OCI-LY3 (cell line): ENCODE data around the gene HTR2B.
"Not testable (repeated sequence)": the region's sequence is repeated elsewhere in the genome, so short reads cannot be mapped to it uniquely, and the experiment has no call there.

Source experiments
- H2AFZ ChIP-seq: fragments of 200-600, 300-600 bp; shearing (Covaris generic); 2 replicates; pipeline ENCODE4 v1.6.0; 2014; ENCODE audit warnings: antibody characterized with exemption, low read depth, low read length
- H3K27ac ChIP-seq: fragments of 200-600, 300-600 bp; sonication (generic); 2 replicates; pipeline ENCODE4 v1.5.1; 2014; ENCODE audit warnings: mild to moderate bottlenecking, low read length, moderate library complexity, mixed read lengths
- H3K27me3 ChIP-seq: fragments of 200-600, 300-600 bp; sonication (generic); 2 replicates; pipeline ENCODE4 v1.6.1; 2014; ENCODE audit warnings: low read depth, low read length, mixed read lengths
- H3K36me3 ChIP-seq: fragments of 200-600, 300-600 bp; sonication (generic); replicated peaks from 2 replicates; pipeline ENCODE3; 2014; ENCODE audit warnings: low read depth, low read length, mixed read lengths
- H3K4me1 ChIP-seq: fragments of 300-600, 200-600 bp; sonication (generic); 2 replicates; pipeline ENCODE4 v1.6.1; 2014; ENCODE audit warnings: low read length, mixed read lengths
- H3K4me2 ChIP-seq: fragments of 200-600, 300-600 bp; sonication (generic); 2 replicates; pipeline ENCODE4 v1.6.1; 2014; ENCODE audit warnings: low read length, mixed read lengths
- H3K4me3 ChIP-seq: fragments of 300-600, 200-600 bp; sonication (generic); 2 replicates; pipeline ENCODE4 v1.5.1; 2014; ENCODE audit warnings: antibody characterized with exemption, mild to moderate bottlenecking, low read length, moderate library complexity
- H3K79me2 ChIP-seq: fragments of 300-600, 200-600 bp; shearing (Covaris generic); 2 replicates; pipeline ENCODE4 v1.6.1; 2014; ENCODE audit warnings: mild to moderate bottlenecking, low read length, mixed read lengths
- H3K9ac ChIP-seq: fragments of 300-600, 200-600 bp; shearing (Covaris generic); 2 replicates; pipeline ENCODE4 v1.6.0; 2014; ENCODE audit warnings: mild to moderate bottlenecking, low read length, moderate library complexity
- H3K9me3 ChIP-seq: fragments of 200-600, 300-600 bp; shearing (Covaris generic); 2 replicates; pipeline ENCODE4 v1.6.1; 2014; ENCODE audit warnings: low read length, mixed read lengths; ENCODE audit not compliant: insufficient read depth
- H4K20me1 ChIP-seq: fragments of 200-600, 300-600 bp; sonication (generic); 2 replicates; pipeline ENCODE4 v1.6.1; 2016; ENCODE audit warnings: low read length, mixed read lengths; ENCODE audit not compliant: insufficient read depth
- EZH2phosphoT487 ChIP-seq: fragments of 200-600 bp; shearing (Covaris generic); IDR thresholded peaks from 2 replicates; pipeline ENCODE4 v1.6.1; 2018; ENCODE audit warnings: antibody characterized with exemption, mixed run types, low read depth
- TF ChIP-seq, protein P1 (sequence below): fragments of 200-600, 300-600 bp; sonication (generic); IDR thresholded peaks from 2 replicates; pipeline ENCODE4 v1.5.1; 2014; ENCODE audit warnings: antibody characterized with exemption, low read length, low read depth

Gene HTR2B

DNA sequence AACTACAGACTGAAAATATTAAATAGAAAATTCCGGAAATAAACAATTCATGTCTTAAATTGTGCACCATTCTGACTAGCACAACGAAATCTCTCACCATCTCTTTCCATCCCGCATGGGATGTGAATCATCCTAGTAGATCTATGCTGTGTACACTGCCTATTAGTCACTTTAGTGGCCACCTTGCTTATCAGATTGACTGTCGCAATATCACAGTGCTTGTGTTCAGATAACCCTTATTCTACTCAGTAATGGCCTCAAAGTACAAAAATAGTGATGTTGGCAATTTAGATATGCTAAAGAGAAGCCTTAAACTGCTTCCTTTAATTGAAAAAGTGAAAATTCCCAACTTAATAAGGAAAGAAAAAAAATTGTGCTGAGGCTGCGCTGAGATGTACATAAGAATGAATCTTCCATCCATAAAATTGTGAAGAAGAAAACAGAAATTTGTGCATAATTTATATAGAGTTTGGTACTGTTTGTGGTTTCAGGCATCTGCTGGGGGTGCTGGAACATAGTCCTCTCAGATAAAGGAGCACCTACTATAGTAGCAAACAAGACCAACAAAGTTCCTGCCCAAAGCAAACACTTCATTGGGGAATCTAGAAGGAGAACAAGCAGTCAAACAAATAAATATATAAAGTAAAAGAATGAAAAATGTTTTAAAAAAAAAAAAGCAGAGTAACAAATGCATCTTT lies 56.2 kb downstream of the HTR2B start:
- Histone ChIP-seq H3K4me1 (no peaks in the 10 kb centered on the region), H2AFZ (no peak overlapping the region), H3K36me3 (peaks cover 31% of the 10 kb centered on the region), H3K9ac (no peak overlapping the region), H3K27ac (no peak overlapping the region), H3K27me3 (no peaks in the 10 kb centered on the region), H4K20me1 (no peaks in the 10 kb centered on the region), H3K4me2 (no peak overlapping the region), H3K79me2 (peaks cover 6% of the 10 kb centered on the region; the same call in 1 of the 2 replicates), H3K9me3 (no peaks in the 10 kb centered on the region), H3K4me3 (no peak overlapping the region)
- no peak for TF ChIP-seq EZH2phosphoT487
- TF ChIP-seq, protein P1, sequence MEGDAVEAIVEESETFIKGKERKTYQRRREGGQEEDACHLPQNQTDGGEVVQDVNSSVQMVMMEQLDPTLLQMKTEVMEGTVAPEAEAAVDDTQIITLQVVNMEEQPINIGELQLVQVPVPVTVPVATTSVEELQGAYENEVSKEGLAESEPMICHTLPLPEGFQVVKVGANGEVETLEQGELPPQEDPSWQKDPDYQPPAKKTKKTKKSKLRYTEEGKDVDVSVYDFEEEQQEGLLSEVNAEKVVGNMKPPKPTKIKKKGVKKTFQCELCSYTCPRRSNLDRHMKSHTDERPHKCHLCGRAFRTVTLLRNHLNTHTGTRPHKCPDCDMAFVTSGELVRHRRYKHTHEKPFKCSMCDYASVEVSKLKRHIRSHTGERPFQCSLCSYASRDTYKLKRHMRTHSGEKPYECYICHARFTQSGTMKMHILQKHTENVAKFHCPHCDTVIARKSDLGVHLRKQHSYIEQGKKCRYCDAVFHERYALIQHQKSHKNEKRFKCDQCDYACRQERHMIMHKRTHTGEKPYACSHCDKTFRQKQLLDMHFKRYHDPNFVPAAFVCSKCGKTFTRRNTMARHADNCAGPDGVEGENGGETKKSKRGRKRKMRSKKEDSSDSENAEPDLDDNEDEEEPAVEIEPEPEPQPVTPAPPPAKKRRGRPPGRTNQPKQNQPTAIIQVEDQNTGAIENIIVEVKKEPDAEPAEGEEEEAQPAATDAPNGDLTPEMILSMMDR = no peak

DNA sequence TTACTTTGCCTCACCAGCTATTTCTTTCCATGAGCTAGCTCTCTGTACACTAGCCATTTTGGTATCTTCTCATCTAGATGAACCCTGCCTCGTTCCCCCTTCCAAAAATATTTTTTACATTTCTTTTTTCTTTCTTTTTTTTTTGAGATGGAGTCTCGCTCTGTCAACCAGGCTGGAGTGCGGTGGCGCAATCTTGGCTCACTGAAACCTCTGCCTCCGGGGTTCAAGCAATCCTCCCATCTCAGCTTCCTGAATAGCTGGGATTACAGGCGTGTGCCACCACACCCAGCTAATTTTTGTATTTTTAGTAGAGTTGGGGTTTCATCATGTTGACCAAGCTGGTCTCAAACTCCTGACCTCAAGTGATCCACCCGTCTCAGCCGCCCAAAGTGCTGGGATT lies 57.3 kb downstream of the HTR2B start:
- not testable (repeated sequence) for H3K4me2 ChIP-seq, H3K4me3 ChIP-seq, H3K9me3 ChIP-seq, H4K20me1 ChIP-seq, H2AFZ ChIP-seq, H3K27ac ChIP-seq, H3K4me1 ChIP-seq, H3K27me3 ChIP-seq, H3K79me2 ChIP-seq, H3K9ac ChIP-seq
- peaks cover 33% of the 10 kb centered on the region for H3K36me3 ChIP-seq

- no peaks in the 10 kb centered on the region for H4K20me1 ChIP-seq
Observed at GRCh38 chr2:231065966-231066365, 58.9 kb downstream of the HTR2B start.

DNA sequence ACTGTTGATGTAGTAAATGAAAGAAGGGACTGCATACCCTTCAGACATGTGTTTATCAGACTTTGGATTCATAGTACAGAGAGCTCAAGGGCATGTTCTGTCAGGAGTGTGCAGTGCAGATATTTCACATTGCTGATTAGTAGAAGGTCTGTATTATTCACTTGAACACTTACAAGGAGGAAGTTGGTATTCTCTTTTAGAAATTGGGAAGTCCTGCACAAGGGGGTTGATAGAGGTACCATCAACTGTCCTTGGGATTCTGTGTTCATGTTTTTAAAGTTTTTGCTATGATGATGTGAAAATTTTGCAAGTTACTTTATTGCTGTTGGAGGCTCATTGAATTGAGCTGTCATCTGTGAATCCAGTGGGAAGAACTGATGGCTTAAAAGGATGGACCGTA lies 61.5 kb downstream of the HTR2B start:
- Histone ChIP-seq H3K27ac (no peak overlapping the region), H3K27me3 (no peaks in the 10 kb centered on the region), H4K20me1 (no peaks in the 10 kb centered on the region), H3K4me3 (no peak overlapping the region), H3K79me2 (peaks cover 40% of the 10 kb centered on the region), H3K4me1 (peaks cover 8% of the 10 kb centered on the region; the same call in 1 of the 2 replicates), H3K4me2 (no peak overlapping the region), H3K9me3 (no peaks in the 10 kb centered on the region), H3K9ac (no peak overlapping the region), H3K36me3 (peaks cover 31% of the 10 kb centered on the region), H2AFZ (no peak overlapping the region)
- TF ChIP-seq EZH2phosphoT487 = no peak
- TF ChIP-seq, protein P1 = no peak

More at GRCh38 chr2:231065966-231066365, 58.9 kb downstream of the HTR2B start:
- no peak overlapping the region for H3K4me3 ChIP-seq
- H3K27ac ChIP-seq = no peak overlapping the region
- no peak overlapping the region for H3K9ac ChIP-seq
- no peaks in the 10 kb centered on the region for H3K27me3 ChIP-seq
- peaks cover 37% of the 10 kb centered on the region for H3K36me3 ChIP-seq
- H3K4me2 ChIP-seq = no peak overlapping the region
- H3K4me1 ChIP-seq = no peaks in the 10 kb centered on the region
- H2AFZ ChIP-seq = no peak overlapping the region
- peaks cover 13% of the 10 kb centered on the region for H3K79me2 ChIP-seq
- TF ChIP-seq EZH2phosphoT487 = no peak
- TF ChIP-seq, protein P1 = no peak
- no peaks in the 10 kb centered on the region for H3K9me3 ChIP-seq
